NOMO-1 treated with dmso at 0.1 percent for 144 hours (cell line): ENCODE data around the gene GRAMD4.
A peak's percentile ranks its signal among the peaks of the same experiment; 100 is the strongest.

Experiments used
- DNase-seq: peaks from one replicate; lab custom pipeline; 2025; ENCODE audit not compliant: unreplicated experiment; lab: John Stamatoyannopoulos, UW

The GRAMD4 gene, protein sequence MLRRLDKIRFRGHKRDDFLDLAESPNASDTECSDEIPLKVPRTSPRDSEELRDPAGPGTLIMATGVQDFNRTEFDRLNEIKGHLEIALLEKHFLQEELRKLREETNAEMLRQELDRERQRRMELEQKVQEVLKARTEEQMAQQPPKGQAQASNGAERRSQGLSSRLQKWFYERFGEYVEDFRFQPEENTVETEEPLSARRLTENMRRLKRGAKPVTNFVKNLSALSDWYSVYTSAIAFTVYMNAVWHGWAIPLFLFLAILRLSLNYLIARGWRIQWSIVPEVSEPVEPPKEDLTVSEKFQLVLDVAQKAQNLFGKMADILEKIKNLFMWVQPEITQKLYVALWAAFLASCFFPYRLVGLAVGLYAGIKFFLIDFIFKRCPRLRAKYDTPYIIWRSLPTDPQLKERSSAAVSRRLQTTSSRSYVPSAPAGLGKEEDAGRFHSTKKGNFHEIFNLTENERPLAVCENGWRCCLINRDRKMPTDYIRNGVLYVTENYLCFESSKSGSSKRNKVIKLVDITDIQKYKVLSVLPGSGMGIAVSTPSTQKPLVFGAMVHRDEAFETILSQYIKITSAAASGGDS

DNA sequence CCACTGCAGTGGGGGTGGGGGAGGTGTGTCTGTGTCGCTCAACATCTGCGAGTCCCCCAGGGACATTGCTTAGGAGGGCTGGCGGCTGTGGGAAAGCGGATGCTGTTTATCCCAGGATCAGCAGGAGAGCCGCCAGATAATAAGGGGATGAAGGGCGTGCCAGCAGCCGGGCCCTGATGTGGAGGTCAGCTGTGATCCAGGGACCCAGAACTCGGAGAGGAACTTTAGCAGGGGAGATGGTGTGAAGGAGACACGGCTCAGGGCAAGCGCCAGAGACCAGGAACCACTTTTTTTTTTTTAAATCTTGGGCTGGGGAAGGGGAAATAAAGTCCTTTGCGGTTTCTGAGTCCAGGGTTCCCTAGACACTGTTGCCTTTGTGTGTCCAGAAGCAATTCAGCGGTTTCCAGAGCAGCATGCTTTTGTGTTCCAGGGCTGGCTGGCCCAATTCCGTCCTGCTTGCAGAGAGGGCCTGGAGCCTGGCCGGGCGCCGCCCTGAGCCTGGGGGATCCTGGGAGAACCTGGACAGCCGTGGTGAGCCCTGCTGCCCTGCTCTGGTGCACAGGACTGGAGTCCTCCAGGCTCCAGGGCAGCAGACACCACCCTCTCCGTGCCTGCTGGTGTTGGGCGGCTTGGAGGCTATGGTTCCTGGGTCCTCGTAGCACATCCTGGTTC is at the start of gene GRAMD4:
Gene GRAMD4 (plus strand): TSS at position 557 of the 672 bp plus-strand sequence. CDS start 6,414 bp downstream, outside the sequence.
- peak; percentile 41 for DNase-seq

DNA sequence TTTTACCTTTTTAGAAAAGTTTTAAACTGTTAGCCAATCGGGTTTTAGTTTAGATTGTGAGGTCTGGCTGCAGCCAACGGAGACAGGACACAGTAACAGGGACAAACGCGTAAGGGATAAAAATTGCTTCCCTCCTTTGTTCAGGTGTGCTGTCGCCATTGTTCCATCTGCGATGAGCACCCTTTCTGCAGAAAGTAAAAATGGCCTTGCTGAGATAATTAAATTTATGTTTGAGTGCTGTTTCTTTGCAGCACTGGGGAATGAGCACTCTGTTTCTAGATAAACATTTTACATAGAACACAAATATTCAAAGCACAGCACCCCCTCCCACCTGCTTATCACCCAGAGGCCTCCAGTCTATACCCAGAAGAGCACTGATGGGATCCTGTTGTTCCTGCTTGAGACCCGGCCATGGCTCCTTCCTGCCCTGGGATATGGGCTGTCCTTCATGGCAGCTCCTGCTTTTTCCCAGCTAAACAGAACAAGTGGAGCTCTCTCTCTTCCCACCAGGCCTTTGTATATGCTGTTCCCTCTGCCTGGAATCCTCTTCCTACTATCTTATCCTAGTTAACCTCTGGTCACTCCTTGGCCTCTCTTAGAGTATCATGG is 48.4 kb upstream of the GRAMD4 start:
- no peak for DNase-seq

DNA sequence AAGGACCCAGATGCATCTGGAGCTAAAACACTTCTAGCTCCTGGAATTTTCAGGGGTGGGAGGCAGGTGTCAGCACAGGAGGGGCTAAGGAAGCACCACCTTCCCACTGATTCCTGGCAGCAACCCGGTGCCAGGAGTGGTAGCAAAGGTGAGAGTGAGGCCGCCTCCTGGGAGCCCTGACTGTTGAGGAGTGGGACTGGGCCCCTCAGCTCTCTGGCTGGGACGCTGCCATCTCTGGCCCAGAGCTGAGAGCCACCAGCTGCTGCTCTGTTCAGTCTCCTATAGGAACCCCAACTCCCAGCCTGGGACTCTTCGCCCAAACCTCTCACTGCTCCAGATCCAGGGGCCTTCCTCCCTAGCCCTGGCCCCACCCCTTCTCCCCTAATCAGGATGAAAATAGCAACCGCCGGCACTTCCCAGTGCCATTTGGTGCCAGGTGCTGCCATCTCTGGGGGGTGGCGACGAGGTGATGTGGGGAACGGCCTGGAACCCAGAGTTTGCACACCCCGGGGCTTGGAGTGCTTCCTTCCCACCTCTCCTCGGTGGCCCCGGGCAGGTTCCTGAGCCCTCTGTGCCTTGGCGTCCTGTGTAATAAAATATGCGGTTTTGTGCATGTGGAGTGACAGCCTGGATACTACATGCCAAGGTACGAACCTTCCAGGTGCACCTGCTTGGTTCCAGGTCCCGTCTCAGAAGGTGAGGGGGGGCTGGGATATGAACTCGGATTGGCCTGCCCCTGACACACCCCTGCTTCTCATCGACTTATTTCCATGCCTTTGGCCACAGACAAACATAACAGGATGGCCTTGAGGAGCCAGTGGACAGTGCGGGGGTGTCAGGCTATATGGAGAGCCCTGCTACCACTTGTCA is 47.0 kb upstream of the GRAMD4 start:
- DNase-seq, result no peak

DNA sequence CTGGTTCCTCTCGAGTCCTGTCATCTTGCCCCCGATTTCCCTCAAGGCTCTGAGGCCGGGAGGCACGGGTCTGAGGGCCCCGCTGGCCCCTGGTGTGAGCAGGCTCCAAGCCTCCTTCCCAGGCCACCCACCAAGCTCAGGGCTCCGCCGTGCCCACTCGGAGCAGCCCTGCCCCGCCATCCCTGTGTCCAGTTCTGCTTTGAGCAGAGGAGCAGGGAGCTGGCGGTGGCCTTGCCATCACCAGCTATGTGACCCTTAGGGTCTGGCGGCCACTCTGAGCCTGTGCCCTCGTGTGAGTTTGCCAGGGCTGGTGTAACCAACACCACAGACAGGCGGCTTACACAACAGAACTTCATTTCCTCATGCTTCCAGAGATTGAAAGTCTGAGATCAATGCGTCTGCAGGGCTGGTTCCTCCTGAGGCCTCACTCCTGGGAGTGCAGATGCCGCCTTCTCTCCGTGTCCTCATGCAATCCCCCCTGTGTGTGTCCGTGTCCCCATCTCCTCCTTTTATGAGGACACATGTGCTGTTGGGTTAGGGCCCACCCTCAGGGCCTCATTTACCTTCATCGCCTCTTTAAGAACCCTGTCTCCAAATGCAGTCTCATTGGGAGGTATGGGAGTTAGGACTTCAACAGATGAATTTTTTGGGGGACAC is 46.3 kb upstream of the GRAMD4 start:
- DNase-seq, result peak; percentile 60

DNA sequence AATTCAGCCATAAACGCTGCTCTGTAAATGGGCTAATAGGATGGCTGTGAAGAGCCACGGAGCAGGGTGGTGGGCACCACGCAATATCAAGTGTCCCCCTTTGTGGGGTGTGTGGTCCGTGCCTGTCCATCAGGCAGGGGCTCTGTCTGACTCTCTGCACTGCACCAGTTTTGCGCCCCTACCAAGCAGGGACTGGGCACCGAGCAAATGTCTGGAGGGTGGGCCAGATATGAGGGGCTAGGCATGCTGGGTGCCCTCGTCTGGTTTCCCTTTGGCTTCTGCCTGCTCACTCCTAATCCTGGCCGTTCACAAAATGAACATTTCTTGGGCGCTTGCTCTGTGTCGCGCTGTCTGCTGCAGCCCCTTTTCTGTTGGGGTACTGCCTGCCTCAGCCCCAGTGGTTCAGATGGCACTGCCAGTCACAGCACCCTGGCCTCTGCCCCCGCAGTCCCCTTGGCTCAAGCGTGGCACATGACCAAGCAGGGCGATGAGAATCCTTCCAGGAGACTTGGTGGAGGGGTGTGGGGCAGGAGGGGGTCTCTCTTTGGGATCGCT is 45.7 kb upstream of the GRAMD4 start:
- no peak for DNase-seq

DNA sequence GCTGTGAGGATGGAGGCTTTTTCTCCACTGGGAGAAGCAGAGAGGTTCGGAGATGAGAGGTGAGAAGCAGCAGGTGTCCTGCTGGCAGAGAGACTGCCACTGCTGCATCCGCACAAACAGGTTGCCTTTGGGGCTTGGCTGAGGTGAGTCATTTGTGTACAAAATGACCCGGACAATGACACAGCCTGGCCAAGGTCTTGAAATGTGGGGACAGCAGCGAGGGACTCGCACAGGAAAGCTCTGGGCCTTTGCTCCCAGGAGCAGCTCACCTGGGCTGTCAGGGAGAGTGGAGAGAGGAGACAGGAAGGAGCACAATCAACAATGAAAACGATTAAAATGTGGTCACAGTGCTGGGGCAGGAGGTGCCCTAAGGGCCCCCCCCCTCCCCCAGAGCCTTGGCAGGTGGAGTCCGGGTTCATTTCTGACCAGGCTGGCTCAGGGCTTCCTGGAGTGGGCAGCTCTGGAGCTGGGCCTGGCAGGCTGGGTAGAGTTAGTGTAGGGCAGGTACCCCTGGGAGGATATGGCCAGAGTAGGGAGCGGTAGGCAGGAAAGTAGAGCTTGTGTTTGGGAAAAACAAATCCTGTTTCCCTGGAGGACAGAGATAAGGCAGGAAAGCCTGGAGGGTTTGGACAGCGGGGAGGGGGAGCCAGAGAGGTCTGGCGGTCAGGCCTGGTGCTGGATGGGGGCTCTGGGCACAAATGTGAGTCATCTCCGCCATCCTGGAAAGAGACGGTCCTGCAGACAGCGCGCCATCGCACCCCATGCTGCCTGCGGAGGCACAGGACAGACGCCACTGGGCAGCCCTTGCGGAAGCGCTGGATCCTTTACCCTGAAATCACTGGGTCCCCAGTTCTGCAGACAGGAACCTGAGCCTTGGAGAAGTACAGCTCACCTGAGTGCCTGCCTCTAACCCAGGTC is 44.9 kb upstream of the GRAMD4 start:
- DNase-seq, result no peak

DNA sequence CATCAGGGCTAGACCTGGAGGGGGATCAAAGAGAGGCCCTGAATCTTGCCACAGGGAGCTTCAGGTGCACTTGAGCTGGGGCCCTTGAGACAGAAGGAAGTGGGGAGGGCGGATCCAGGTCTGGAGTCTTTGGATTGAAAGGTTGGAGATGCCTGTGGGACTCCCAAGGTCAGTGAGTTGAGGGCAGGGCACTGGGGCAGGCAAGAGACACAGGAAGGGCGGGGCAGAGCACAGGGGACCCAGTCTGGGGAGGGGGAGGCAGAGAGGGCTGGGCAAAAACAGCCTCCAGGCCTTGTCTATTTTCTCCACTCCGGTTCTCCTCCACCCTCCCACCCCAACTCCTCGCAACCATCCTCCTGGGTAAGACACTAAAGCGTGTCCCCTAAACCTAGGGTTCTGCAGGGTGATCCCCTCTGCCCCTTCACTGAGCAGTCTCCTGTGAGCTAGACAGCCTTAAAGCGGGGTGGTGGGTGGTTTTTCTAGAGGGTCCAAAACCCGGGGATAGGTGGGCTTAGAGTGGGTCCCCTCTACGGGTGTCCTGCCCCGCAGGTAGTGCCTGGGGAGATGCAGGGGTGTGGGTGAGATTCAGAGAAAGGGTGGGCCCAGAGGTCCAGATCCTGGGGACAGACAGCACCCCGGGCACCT is 44.2 kb upstream of the GRAMD4 start:
- DNase-seq, result no peak

DNA sequence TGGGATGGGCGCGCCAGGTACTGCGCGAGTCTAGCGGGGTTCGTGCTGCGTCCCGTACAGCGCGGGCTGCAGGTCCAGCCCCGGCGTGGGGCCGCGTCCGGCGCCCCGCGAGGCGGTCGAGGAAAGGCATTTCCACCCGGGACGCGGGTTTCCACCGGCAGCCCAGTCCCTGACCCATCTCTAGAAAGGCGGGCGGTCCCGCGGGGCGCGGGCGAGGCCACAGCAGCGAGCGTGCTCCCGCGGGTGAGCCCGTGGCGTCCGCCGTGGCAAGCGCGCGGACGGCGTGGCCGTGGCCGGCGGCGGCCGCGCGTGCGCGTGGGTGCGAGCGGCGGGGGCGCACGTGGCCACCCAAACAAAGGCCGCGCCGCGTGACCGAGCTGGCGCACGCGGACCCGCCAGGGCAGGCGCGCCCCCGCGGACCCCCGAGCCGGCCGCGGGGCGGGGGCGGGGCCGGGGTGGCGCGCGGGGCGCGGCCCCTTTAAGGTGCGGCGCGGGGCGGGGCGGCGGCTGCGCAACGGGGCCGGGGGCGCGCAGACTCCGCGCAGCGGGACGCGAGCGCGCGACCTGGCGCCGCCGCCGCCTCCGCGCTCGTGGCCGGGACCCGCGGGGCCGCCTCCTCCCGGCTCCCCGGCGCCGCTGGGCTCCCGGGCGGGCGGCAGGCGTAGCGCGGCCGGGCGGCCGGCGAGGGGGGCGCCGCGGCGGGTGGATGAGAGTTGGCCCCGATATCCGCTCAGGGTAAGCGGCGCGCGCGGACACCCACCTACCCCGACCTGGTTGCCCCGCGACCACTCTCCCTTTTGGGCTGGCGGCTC is 43.4 kb upstream of the GRAMD4 start:
- DNase-seq, result no peak

DNA sequence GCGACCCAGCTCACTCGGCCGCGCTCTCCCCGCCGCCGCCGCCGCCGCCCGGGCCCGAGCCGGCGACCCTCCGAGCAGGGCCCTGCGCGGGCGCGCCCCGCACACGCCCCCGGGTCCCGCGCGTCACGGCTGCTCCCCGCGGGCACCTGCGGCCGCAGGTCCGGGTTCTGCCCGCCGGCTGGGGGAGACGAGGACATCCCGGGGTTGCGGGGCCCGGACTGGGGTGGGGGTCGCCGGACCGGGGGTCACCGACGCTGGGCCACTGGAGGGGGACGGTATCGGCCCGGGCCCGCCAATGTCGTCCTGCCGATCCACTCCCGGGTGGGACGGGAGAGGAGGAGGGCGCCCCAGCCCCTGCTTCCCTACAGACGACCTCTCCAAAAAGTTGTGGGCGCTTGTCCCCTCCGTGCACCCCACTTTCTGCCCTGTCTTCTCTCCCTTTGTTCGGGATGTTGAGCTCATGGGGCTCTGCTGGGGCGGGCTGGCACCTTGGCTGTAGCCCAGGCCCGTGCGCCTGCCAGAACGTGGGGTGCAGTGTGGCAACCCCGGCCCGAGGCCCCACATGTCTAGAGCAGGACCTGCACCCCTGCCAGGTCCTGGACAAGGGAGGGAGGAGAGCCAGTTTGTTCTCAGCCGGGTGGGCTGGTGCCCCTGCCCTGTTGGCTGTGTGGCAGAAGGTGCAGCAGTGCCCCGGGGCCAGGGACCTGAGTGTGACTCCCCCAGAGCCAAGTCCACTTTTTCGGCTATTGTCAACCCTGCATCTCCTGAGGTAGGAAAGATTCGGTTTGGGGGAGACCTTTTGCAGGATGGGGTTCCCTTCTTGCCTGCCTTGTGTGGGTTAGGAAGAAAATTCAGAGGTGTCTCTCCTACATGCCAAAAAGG is 42.6 kb upstream of the GRAMD4 start:
- DNase-seq, result no peak

DNA sequence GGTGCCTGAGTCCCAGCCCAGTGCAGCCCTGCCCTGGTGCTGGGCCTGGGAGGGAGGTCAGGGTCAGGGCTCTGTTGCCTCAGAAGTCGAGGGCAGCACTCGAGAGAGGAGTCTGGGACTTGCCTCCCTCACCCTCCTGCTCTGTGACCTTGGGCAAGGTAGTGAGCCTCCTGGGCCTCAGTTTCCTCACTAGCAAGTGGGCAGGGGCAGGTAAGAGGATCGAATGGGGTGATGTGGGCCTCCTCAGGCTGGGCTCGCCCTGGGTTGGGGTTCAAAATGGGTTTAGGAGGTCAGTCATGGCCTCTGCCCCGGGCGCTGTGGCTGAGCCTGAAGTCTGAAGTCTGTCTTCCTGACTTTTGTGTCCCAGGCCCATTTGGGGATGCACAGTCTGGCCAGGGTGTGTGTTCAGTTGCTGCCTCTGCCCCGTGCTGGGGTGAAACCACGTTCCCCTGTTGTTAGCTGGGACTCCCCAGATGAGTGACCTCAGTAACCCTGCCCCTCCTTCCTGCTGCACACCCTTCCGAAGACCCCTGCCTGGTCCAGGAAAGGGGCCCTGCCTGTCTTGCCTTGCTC is 41.8 kb upstream of the GRAMD4 start:
- no peak for DNase-seq

DNA sequence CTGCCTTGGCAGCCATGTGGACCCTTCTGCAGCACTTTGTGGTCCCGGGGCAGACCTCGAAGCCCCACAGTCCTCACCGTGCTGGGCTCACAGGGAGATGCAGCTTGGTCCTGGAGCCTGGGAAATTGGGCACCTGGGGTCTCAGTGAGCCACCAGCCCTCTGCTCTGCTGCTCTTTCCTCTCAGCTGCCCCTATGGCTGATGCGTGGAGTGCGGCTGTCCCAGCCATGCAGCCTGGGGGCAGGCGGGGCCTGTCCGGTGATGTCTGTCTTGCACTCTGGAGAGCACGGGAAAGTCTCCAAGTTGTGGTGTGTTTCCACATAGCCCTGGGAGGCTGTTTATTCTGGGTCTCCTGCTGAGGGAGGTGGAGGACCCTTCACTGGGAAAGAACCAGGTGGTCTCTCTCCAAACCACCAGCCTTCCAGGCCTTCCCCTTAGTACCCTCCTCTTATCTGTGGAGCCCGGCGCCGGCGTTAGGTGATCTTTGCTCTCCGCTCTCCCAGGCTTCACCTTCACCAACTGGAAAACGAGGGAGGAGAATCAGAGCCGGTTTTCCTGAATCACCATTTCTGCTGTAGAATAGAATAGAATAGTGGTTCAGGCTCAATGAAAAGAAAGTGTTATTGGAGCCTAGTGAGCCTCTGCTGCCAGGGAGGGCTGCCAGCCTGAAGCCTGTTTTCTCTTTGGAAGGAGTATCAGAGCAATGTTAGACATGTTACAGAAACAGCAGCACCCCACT is 41.2 kb upstream of the GRAMD4 start:
- no peak for DNase-seq

DNA sequence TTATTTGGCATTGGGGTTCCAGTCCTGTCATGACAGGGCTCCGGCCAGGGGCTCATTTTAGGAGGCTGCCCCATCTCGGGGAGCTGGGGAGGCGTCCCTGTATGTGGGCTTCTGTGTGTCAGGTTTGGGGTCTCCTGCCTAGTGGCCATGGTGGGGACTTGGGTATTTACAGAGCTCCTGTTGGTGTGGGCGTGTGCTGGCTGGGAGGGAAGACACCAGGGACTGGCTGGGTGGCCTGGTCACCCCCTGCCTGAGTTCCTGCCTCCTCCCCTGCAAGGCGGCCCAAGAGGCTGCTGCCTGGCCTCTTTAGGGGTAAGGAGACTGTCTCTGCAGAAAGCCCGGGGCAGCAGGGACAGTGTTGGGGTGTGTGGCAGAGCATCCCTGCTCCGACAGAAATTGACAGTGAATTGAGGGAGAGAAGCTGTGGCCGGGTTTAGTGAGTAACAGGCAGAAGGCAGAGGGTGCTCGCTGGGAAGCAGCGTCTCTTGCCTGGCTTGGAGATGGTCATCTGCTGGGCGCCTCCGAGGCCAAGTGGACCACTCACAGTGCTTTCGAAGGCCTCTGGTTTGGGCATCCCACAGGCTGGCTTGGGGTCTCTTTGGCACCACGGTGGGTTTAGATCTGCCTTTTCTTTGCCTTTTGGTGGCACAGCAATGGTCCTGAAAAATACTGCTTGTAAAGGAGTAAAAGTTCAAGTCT is 40.3 kb upstream of the GRAMD4 start:
- no peak for DNase-seq

DNA sequence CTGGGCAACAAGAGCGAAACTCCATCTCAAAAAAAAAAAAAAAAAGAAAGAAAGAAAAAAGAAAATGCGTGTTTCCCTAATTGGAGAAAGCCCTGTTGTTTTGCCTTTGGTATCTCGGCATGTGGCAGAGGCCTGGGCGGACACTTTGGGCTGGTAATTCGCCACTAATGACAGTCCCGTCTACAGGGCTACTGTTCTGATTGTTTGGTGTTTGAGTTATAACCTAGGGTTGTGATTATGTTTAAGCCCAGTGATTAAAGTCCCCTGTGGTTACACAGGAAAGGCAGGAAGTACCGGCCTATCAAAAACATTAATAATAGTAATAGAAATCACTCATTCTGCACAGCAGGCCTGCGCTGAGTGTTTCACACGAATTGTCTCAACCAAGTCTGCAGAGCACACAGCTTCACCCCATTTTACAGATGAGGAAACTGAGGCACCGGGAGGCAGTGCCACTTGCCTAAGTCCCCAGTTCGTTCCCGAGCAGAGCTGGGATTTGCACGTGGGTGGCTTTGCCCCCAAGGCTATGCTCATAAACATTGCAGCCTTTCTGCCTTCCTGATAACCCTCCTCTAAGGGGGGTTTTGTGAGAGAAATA is 39.1 kb upstream of the GRAMD4 start:
- no peak for DNase-seq

DNA sequence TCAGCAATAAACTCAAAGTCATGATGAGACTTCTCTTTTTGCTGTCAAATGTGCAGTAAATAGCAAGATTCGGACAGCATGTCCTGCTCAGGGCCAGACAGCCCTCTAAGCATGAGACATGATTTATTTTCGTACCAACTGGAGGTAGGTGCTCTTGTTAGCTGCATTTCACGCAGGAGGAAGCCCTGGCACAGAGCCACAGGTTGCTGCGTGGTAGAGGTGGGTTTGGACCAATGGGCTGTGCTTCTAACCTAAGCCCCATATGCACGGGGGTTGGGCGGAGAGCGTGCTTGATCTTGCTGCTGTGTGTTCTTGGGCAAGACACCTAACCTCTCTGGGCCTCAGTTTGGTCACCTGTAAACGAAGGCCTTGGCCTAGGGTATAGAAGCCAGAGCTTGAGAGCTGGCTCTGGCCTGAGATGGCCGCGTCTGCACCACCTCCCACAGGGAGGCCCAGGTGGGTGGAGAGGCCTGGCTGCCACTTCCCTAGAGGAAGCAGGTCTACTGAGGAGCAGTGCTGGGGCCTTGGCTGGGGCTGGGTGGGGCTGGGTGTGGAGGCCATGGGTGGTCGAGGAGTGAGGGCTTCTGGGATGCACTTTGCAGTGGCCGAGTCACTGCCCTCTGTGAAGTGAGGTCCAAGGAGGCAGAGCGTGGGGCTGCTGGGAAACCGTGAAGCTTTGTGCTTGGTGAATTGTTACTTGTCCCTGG is 38.5 kb upstream of the GRAMD4 start:
- no peak for DNase-seq
